22Rv1 (cell line): ENCODE measurements around the gene ZEB2.

ENCODE experiments used
- H3K27ac ChIP-seq: fragments of 450-650 bp; 2 replicates; pipeline ENCODE4 v1.5.1; 2017
- ZFX ChIP-seq: fragments of 450-650 bp; IDR thresholded peaks from 2 replicates; pipeline ENCODE4 v1.6.1; 2017; ENCODE audit warnings: antibody characterized with exemption, borderline replicate concordance
- TF ChIP-seq, protein P1 (sequence below): fragments of 450-650 bp; IDR thresholded peaks from 2 replicates; pipeline ENCODE4 v1.5.1; 2017; ENCODE audit warnings: mild to moderate bottlenecking

Gene ZEB2

DNA sequence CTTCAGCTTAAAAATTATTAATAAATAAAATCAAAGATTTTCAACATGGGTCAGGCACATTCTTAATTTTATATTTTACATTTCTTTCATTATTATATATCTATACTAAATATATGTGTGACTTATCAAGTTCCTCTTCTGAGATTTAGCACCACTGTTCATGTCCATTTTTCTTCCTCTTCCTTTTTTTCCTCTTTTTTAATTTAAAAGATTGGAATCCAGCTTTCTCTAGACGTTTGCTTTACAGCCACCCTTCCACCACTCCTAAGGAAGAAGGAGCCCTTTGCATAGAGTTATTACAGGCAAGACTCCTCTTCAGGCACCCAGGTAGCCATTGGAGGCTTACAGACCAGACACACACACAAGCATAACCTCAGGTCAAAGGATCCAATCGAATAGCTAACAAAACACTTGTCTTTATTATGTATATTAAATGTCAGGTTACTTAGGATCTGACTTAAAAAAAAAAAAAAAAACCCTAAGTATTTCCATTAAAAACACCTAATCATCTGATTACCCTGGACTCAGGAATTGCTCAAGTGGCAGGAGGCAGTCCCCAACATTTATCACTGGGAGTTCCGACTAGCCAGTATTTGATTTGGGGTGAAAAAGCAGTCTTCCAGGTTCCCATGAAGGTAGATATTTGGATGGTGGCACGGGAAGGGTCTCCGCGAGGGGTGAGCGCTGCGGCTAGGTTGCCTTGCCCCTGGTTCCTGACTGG lies 2.4 kb upstream of the ZEB2 start:
- no peak overlapping the region for H3K27ac ChIP-seq
- TF ChIP-seq, protein P1, sequence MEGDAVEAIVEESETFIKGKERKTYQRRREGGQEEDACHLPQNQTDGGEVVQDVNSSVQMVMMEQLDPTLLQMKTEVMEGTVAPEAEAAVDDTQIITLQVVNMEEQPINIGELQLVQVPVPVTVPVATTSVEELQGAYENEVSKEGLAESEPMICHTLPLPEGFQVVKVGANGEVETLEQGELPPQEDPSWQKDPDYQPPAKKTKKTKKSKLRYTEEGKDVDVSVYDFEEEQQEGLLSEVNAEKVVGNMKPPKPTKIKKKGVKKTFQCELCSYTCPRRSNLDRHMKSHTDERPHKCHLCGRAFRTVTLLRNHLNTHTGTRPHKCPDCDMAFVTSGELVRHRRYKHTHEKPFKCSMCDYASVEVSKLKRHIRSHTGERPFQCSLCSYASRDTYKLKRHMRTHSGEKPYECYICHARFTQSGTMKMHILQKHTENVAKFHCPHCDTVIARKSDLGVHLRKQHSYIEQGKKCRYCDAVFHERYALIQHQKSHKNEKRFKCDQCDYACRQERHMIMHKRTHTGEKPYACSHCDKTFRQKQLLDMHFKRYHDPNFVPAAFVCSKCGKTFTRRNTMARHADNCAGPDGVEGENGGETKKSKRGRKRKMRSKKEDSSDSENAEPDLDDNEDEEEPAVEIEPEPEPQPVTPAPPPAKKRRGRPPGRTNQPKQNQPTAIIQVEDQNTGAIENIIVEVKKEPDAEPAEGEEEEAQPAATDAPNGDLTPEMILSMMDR = no peak

DNA sequence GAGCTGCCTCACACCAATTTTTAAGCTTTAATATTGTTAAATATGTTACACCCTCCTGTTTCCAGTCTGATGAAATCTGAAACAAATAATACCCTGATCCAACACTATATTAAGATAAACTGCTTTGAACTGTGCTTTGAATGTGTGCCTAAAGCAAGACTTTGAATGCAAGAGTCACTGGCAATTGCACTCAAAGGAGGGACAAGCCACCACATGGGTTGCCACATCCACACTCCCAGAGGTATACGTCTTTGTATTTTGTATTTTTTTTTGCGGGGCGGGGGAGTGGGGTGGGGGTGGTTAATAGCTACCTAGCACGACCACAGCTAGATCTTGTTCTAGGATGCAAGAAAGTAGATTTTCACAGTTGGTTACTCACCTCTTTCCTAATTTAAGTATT lies 1.8 kb upstream of the ZEB2 start:
- no peak overlapping the region for H3K27ac ChIP-seq

DNA sequence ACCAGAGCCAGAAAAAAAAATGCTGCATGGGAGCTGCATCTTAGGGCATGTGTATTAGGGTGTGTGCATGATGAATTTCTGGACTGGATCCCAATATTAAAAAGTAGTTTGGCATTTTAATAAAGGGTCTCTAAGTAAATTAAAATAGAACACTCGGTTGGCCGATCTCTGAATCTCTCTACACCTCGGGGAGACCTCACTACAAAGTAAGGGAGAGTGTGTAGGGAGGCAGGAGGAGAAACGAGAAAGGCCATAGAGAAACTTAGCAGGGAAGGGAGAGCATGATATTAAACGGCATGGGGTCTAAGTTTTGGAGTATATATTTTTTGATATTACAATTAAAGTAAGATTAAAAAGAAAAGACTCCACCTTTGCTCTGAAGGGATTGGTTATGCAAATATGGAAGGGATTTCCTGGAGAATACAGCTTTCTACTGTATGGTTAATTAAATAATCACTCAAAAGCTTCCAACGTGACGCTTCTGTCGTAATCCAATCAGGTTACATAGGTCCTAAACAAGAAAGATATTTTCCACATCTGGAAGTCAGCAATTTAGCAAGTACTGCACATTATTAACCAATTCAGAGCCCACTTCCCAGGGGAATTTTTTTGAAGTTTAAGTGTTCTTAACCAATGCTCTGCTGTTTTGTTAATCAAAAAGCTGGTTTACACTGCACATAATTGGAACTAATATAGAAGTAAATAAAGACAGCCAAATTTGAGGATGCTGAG lies 1.0 kb upstream of the ZEB2 start:
- H3K27ac ChIP-seq = no peak overlapping the region
- TF ChIP-seq ZFX = no peak
- TF ChIP-seq, protein P1 = no peak

More for the DNA sequence above, 1.8 kb upstream of the ZEB2 start:
- TF ChIP-seq ZFX = no peak
- TF ChIP-seq, protein P1 = no peak

DNA sequence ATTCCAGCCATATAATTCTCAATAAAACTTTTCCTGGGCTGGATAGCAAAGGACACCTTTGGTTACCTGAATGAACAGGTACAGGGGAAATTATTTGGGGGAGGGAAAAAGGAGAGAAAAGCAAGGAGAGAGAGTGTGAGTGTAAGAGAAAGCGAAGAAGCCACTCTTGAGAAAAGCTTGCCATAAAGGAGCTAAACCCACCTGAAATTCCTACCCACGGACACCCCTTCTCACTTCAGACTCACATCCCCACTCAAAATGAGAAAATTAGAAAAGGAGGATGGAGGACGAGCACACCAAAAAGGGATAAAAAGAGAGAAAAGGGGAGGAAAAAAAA lies 354 bp downstream of the ZEB2 start:
- TF ChIP-seq, protein P1 = no peak
- TF ChIP-seq ZFX = no peak
- H3K27ac ChIP-seq = no peak overlapping the region

DNA sequence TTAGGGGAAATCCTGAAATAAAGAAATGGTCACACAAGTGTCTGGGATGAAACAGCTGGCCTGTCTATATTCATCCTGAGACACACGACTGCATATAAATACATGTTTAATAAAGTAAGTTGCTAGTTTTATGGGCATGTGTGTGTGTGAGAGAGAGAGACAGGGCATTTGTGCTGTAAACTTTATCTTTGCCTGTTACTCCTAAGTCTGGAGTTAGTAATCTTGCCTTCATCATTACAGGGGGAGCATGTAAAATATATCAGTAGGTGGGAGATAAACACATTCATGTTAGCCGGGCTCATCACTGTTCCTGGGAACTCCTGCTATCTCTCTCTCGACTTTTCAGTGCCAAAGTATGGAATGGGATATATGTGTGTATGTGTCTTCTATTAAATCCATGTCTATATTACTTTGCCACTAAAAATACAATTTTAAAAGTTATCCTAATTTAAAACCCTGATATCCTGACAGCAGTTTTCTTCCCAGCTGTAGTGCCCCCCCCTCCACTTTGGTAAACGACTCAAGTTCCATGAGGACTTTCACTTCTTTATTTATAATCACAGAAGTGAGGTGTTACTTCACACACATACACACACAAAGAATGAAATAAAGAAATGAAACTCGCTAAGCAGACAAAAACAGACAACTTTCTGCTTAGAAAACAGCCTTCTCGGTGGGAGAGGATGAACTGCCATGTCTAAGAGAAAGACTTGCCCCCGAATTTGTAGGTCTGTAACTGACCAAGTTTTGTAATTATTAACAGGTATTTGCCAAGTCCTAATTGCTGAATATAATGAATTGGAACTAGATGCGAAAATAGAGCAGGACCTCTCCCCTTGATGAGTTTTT lies 947 bp downstream of the ZEB2 start:
- no peak overlapping the region for H3K27ac ChIP-seq
- TF ChIP-seq, protein P1 = no peak
- TF ChIP-seq ZFX = no peak

DNA sequence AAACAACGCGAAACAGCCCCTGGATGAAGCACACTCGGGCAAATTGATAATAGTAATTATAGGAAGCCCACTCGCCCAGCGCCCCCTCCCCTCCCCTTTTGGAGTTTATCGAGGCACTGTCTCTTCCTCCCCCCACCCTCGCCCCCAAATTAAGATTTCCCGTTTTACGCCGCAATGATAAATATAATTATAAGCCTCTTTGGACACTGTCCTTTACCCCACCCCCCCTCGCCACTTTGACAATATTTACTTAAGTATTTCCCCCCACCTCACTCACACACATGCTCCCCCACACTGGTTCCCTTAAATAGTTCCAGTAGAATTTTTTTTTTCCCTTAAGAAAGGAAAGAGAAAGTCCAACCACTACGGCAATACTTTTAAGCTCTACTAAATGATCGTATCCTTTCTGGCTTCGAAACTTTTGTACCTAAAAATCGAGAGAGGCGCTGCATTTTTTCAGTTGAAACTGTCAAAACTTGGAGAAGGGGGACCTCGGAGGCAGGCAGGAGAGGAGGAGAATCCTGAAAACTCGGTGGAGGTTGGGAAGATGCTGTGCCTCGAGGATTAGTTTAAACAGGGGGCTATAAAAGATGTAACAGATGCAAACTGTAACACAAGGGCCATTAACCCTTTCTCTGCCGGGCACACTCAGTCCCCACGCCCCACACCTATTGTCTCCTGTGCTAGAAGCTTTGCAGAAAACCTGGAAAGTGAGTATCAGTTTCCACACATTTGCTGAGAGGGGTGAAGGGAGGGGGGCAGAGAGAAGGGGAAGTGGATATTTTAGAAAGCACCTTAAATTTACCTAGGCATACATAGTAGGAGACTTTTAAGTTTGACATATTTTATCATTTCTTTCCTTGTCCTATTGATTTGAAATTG lies 1.8 kb downstream of the ZEB2 start:
- no peak for TF ChIP-seq ZFX
- H3K27ac ChIP-seq = no peak overlapping the region
